ENCODE data around the gene NOPCHAP1.

GRCh38 chr12:104971306-104971705, 14.8 kb upstream of the NOPCHAP1 start:
- TF ChIP-seq ELF4 (IDR thresholded peaks at IDR 0.05) (no peak), SP1 (IDR thresholded peaks at IDR 0.05) (no peak)
